Activated B cell treated with CpG ODN at 0.5 μM for 24 hours (primary cell): Measurements from ENCODE around the gene IQSEC2. TPM values are rescaled to one million over a fixed set of nuclear protein-coding genes. Genes with fewer than 3 reads are reported as not detected.

Source experiments
- ATAC-seq: fragments of 200-7000 bp; cut with Tn5 transposase; one replicate; pipeline ENCODE4 v1.10.0; 2021; ENCODE audit warnings: low read depth, mild to moderate bottlenecking, moderate library complexity
- CTCF ChIA-PET: fragments of 350-600 bp; sonication (Branson Sonifier 250); formaldehyde crosslinking; loops from one replicate; lab custom pipeline; 2021; ENCODE audit warnings: antibody characterized with exemption; lab: Charles Lee
- POLR2A ChIA-PET: fragments of 350-600 bp; sonication (Branson Sonifier 250); formaldehyde crosslinking; loops from one replicate; lab custom pipeline; 2021; ENCODE audit warnings: antibody characterized with exemption; lab: Charles Lee
- DNase-seq: peaks from one replicate; pipeline ENCODE4 v3.0.0; 2022
- H3K27ac Mint-ChIP-seq: one replicate; pipeline ENCODE4 v1.8.0; 2020; ENCODE audit warnings: mixed read lengths
- H3K27me3 Mint-ChIP-seq: one replicate; pipeline ENCODE4 v1.8.0; 2021; ENCODE audit warnings: mixed read lengths
- H3K36me3 Mint-ChIP-seq: one replicate; pipeline ENCODE4 v1.8.0; 2021; ENCODE audit warnings: low read depth, mixed read lengths
- H3K4me1 Mint-ChIP-seq: one replicate; pipeline ENCODE4 v1.8.0; 2021; ENCODE audit warnings: mixed read lengths
- H3K4me3 Mint-ChIP-seq: one replicate; pipeline ENCODE4 v1.8.0; 2020; ENCODE audit warnings: mild to moderate bottlenecking, mixed read lengths
- H3K9me3 Mint-ChIP-seq: one replicate; pipeline ENCODE4 v1.8.0; 2020; ENCODE audit warnings: mixed read lengths
- intact Hi-C: fragments of 100-400 bp; cut with micrococcal nuclease; formaldehyde crosslinking; loops from one replicate; pipeline ENCODE4 v1.15.1; 2024
- total RNA-seq: library from RNA; stranded (reverse); gene quantifications from 2 replicates; pipeline ENCODE4 v1.2.3, GENCODE V29; 2022
- TF ChIP-seq, protein P1 (sequence below): fragments of 200-600 bp; IDR thresholded peaks from one replicate; pipeline ENCODE4 v1.8.0; 2022; ENCODE audit warnings: antibody characterized with exemption, mild to moderate bottlenecking

The IQSEC2 gene
- total RNA-seq, 1 donor from 2014 or later: 0.53 TPM

DNA sequence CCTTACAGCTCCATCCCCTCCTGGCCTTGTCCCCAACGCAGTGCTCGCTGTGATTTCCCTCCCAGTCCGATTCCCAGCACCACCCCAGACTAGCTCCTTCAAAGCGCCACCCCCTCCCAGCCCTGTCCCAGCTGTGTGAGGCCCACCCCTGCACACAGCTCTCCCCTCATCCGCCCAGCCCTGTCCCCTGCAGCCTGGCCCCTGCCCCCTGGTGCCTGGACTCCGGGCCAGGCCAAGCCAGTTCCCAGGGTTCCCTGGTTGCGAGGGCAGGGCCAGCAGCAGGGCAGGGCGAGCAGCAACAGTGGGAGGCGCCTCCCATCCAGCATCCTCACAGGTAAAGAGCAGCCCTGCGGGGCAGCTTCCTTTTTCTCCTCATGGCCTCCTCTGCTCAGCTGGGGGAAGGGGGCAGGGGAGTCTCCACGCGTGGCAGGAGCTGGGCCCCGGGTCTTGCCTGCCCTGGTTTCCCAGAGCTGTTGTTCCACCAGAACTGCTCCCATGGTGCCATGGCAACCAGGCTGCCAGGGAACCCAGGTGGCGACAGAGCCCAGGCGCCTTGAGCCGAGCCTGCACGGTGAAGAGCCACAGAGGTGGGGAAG lies 24.8 kb downstream of the IQSEC2 start:
- Mint-ChIP-seq H3K27me3 (peaks cover 8% of the 10 kb centered on the region), H3K36me3 (no peaks in the 10 kb centered on the region), H3K27ac (no peak overlapping the region), H3K4me3 (no peak overlapping the region), H3K4me1 (peaks cover 2% of the 10 kb centered on the region), H3K9me3 (no peaks in the 10 kb centered on the region)
- ATAC-seq (no peak), DNase-seq (no peak)
- ChIA-PET POLR2A (no interaction called here), CTCF (no interaction called here)
- intact Hi-C loops: no loop called here
- TF ChIP-seq, protein P1, sequence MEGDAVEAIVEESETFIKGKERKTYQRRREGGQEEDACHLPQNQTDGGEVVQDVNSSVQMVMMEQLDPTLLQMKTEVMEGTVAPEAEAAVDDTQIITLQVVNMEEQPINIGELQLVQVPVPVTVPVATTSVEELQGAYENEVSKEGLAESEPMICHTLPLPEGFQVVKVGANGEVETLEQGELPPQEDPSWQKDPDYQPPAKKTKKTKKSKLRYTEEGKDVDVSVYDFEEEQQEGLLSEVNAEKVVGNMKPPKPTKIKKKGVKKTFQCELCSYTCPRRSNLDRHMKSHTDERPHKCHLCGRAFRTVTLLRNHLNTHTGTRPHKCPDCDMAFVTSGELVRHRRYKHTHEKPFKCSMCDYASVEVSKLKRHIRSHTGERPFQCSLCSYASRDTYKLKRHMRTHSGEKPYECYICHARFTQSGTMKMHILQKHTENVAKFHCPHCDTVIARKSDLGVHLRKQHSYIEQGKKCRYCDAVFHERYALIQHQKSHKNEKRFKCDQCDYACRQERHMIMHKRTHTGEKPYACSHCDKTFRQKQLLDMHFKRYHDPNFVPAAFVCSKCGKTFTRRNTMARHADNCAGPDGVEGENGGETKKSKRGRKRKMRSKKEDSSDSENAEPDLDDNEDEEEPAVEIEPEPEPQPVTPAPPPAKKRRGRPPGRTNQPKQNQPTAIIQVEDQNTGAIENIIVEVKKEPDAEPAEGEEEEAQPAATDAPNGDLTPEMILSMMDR: no peak

DNA sequence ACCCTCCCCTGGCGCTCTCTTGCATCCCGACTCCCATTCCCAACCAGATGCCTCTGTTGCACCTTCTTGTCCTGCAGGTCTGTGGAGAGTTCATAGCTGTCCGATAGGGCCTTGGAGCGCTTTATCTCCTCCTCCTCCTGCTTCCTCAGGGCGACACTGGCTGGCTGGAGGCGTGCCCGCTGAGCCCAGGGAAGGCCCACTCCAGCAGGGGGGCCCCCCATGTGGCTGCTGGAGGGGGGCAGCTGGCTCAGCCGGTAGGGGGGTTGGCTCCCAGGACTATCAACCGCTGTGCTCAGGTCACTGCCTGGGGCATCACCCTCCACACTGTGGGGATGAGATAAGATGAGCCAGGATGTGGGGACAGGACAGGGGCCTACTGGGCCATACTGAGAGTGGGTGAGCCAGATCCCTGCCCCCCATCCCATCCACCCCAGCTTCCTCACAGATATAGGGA lies 25.6 kb downstream of the IQSEC2 start:
- DNase-seq: no peak
- H3K27ac Mint-ChIP-seq: no peak overlapping the region
- H3K27me3 Mint-ChIP-seq: peaks cover 8% of the 10 kb centered on the region
- H3K36me3 Mint-ChIP-seq: no peaks in the 10 kb centered on the region
- ChIA-PET CTCF (no interaction called here), POLR2A (no interaction called here)
- intact Hi-C loops: no loop called here
- no peak overlapping the region for H3K4me3 Mint-ChIP-seq
- H3K9me3 Mint-ChIP-seq: no peaks in the 10 kb centered on the region
- TF ChIP-seq, protein P1: no peak
- H3K4me1 Mint-ChIP-seq: no peaks in the 10 kb centered on the region
- no peak for ATAC-seq

DNA sequence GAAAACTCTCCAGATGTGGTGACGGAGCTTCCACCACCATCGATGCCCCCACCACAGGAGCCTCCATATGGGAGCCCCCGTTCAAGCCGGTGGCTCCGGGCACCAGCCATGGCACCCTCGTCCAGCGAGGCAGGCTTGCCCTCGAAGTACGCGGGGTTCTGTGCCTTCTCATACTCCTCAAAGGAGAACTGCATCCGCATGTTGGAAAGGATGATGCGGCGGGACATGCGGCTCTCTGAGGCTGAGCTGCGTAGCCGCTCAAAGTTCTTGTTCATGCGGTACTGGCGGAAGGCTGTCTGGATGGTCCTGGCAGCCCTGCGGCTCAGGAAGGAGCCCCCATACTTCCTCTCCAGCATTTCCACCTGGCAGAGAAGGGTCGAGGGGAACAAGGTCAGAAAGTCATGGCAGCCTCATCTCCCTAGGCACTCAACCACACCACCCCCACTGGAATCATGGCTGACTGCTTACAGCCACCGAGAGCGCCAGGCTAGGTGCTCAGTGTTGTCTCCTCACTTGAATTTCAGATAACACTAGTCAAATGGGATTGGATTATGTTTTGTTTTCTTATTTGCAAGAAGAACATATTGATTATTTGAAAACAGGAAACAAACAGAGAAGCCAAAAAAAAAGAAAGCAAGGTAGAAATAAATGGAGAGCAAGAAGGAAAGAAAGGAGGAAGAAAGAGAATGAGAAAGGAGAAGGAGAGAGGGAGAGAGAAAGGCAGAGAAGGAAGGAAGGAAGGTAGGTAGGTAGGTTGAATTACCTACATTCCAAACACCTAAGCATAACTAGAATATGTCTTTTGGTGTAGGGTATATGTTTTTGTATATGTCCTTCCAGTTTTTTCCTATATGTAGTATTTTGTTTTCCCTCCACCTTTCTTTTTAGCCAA lies 26.6 kb downstream of the IQSEC2 start:
- Mint-ChIP-seq H3K27ac (no peak overlapping the region), H3K4me3 (no peak overlapping the region)

GRCh38 chrX:53253293-53254020 lies 27.9 kb downstream of the IQSEC2 start:
- ChIA-PET POLR2A (no interaction called here), CTCF (no interaction called here)
- Mint-ChIP-seq H3K4me3 (no peak overlapping the region), H3K4me1 (no peaks in the 10 kb centered on the region), H3K36me3 (no peaks in the 10 kb centered on the region), H3K27me3 (peaks cover 8% of the 10 kb centered on the region), H3K9me3 (no peaks in the 10 kb centered on the region), H3K27ac (no peak overlapping the region)
- TF ChIP-seq, protein P1: no peak
- ATAC-seq (no peak), DNase-seq (no peak)
- intact Hi-C loops: no loop called here

More for the DNA sequence above, 26.6 kb downstream of the IQSEC2 start:
- TF ChIP-seq, protein P1: no peak
- intact Hi-C loops: no loop called here
- Mint-ChIP-seq H3K4me1 (no peaks in the 10 kb centered on the region), H3K9me3 (no peaks in the 10 kb centered on the region), H3K27me3 (peaks cover 8% of the 10 kb centered on the region), H3K36me3 (no peaks in the 10 kb centered on the region)
- ChIA-PET POLR2A (no interaction called here), CTCF (no interaction called here)
- DNase-seq (no peak), ATAC-seq (no peak)

- ChIA-PET POLR2A (no interaction called here), CTCF (no interaction called here)
- TF ChIP-seq, protein P1: no peak
- no peak overlapping the region for H3K27ac Mint-ChIP-seq
- H3K27me3 Mint-ChIP-seq: no peaks in the 10 kb centered on the region
- DNase-seq: no peak
- no peaks in the 10 kb centered on the region for H3K36me3 Mint-ChIP-seq
- ATAC-seq: no peak
- intact Hi-C loops: no loop called here
- no peak overlapping the region for H3K4me3 Mint-ChIP-seq
- H3K9me3 Mint-ChIP-seq: no peaks in the 10 kb centered on the region
- no peaks in the 10 kb centered on the region for H3K4me1 Mint-ChIP-seq
Observed at GRCh38 chrX:53251307-53251706, 30.1 kb downstream of the IQSEC2 start.
